Stimulated activated naive CD8-positive, alpha-beta T cell treated with anti-CD3 and anti-CD28 coated beads, Interleukin-15, Interleukin-2, amounts not matched to agents 100 ng/mL and 50 ng/mL, for 24 hours (primary cell): ENCODE results near the gene DAZAP1.
"Not testable (repeated sequence)": the region's sequence is repeated elsewhere in the genome, so short reads cannot be mapped to it uniquely, and the experiment has no call there.

Source experiments
- H3K27ac Mint-ChIP-seq: one replicate; pipeline ENCODE4 v1.8.0; 2021; ENCODE audit warnings: mild to moderate bottlenecking, mixed read lengths
- H3K27me3 Mint-ChIP-seq: one replicate; pipeline ENCODE4 v1.8.0; 2021; ENCODE audit warnings: mixed read lengths
- H3K36me3 Mint-ChIP-seq: one replicate; pipeline ENCODE4 v1.8.0; 2021; ENCODE audit warnings: low read depth, mixed read lengths
- H3K4me1 Mint-ChIP-seq: one replicate; pipeline ENCODE4 v1.8.0; 2021; ENCODE audit warnings: low read depth, mixed read lengths
- H3K4me3 Mint-ChIP-seq: one replicate; pipeline ENCODE4 v1.8.0; 2021; ENCODE audit warnings: mild to moderate bottlenecking, mixed read lengths
- H3K9me3 Mint-ChIP-seq: one replicate; pipeline ENCODE4 v1.8.0; 2021; ENCODE audit warnings: mixed read lengths

DAZAP1 gene

DNA sequence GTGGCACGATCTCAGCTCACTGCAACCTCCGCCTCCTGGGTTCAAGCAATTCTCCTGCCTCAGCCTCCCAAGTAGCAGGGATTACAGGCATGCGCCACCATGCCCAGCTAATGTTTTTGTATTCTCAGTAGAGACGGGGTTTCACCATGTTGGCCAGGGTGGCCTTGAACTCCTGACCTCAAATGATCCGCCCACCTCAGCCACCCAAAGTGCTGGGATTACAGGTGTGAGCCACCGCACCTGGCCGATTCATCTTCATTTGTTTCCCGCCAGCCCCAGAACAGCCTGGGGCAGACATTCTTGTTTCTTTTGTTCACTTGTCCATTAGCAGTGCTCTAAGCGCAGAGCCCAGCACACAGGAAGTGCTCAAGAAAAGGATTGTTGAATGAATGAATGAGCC is 69.7 kb downstream of the DAZAP1 start:
- not testable (repeated sequence) for H3K9me3 Mint-ChIP-seq, H3K27ac Mint-ChIP-seq, H3K36me3 Mint-ChIP-seq, H3K27me3 Mint-ChIP-seq
- Mint-ChIP-seq H3K4me1 (peaks cover 26% of the 10 kb centered on the region), H3K4me3 (peak overlapping the region; percentile 92)

DNA sequence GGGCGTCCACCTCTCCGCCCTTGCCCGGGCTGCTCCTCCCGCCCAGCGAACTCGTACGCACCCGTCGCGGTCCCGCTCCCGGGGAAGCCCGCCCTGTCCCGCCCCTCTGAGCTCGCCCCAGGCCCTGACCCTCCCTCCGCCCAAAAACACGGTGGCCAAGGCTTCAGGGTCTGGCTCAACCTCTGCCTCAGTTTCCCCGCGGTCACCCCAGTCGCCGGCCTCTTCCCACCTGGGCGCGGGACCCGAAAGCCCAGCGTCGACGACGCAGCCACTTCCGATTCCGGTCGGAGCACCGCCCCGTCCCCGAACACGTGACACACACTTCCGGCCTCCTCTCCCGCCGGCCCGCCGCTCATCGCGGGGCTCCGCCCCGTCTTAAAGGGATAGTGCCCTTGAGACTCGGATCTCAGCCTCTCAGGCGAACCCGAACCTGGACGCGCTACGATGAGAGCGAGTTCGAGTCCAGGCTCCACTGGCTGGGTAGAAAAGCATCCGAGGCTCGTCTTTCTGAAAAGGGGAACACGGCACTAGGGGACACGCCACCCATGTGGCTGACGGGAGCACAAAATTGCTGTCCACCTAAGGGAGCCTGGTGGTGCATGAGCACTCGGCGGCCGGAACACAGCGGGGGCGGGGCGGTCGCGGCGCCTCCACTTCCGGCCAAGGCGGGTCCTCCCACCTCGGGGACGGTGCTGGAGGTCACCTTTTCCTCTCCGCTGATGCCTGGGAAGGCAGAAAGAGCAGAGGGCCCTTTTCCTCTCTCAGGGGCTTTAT is 71.7 kb downstream of the DAZAP1 start, which contains the start of gene C19orf25:
TSS of gene C19orf25 (minus strand) at position 282 of the 774 bp plus-strand sequence. CDS start 312 bp downstream, outside the sequence.
- Mint-ChIP-seq H3K36me3 (peaks cover 6% of the 10 kb centered on the region), H3K27me3 (no peaks in the 10 kb centered on the region), H3K9me3 (no peaks in the 10 kb centered on the region), H3K4me3 (peak within 1 kb of the TSS; percentile 92), H3K4me1 (peaks cover 20% of the 10 kb centered on the region), H3K27ac (peak within 1 kb of the TSS; percentile 97)

DNA sequence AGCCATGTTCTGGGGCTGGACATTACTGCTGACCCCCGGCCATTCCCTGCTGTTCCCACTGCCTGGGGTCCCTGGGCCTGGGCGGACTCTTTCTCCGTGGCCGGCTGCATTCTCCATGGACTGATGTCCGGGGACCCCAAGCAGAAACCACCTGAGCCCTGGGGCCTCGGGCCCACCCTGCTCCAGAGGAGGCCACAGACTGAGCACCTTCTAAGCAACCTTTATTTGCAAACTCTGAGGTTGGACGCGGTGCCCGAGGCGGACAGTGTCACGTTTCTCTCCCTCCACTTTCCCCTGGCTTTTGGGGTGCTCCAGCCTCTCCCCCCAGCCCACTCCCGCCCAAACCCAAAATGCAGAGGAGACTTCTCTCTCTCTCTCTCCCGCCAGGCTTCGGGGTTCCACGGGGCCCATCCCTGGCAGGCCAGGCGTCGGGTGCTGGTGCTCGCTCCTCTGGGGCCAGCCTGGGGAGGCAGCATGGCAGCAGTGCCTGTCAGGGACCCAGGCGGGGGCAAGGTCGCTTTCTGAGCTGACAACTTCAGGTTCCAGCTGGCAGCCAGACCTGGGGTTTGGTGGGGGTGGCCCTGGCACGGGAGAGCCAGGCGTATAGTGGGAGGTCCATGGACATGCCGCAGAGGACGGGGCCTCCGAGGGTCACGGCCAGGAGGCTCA is 74.0 kb downstream of the DAZAP1 start:
- Mint-ChIP-seq H3K4me1 (peaks cover 20% of the 10 kb centered on the region), H3K36me3 (peaks cover 6% of the 10 kb centered on the region), H3K27me3 (no peaks in the 10 kb centered on the region), H3K9me3 (no peaks in the 10 kb centered on the region), H3K27ac (no peak overlapping the region), H3K4me3 (no peak overlapping the region)

DNA sequence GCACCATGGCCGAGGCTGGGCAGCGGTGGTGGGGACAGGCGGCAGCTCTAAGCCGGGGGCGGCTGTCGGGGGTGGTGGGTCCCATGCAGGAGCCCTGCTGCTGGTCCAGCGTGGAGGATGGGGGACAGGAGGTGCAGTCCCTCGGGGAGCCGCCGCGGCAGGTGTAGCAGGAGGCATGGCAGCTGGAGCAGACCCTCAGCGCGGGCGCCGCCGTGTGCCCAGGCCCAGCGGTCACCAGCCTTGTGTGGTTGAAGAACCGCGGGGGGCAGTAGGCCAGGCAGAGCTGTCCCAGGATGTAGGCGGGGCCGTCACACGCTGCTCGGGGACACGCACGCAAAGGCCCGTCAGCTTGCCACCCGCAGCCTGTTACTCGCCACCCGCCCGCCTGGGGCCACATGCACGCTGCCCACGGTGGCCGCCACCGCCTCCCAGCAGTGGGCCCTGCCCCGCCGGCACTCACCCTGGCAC is 74.5 kb downstream of the DAZAP1 start:
- Mint-ChIP-seq H3K36me3 (peaks cover 6% of the 10 kb centered on the region), H3K9me3 (no peaks in the 10 kb centered on the region), H3K4me3 (no peak overlapping the region), H3K27ac (no peak overlapping the region), H3K4me1 (peaks cover 19% of the 10 kb centered on the region), H3K27me3 (no peaks in the 10 kb centered on the region)

DNA sequence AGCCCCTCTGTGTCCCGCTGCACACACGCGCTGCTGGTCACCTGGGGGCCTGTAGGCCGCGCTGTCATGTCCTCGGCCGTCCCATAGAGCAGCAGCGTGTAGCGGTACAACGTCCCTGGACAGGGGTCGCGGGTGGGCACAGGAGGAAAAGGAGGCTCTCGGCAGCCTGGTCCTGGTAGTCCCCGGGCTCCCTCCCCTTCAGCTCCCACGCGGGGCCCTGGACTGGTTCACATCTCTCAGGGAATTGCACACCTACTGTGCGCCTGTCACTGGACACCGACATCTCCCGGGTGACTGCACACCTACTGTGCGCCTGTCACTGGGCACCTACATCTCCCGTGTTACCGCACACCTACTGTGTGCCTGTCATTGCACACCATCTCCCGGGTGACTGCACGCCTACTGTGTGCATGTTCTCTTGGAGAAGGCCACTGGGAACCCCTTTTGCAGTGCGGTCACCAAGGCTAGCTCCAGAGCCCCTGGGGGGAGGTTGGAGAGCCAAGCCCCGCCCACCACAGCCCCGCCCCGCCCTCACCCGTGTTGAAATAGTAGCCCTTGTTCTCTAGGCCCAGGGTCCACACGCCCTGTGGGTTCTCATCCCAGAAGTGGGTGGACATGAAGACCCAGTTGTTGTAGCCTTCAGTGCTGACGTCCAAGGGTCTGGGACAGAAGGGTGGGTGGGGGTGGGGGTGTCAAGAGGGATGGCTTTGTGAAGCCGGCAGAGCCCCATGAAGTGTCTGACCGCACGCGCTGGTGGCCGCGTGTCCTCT is 75.2 kb downstream of the DAZAP1 start:
- Mint-ChIP-seq H3K4me1 (peaks cover 13% of the 10 kb centered on the region), H3K4me3 (no peak overlapping the region), H3K27me3 (no peaks in the 10 kb centered on the region), H3K36me3 (peaks cover under 1% of the 10 kb centered on the region), H3K27ac (no peak overlapping the region), H3K9me3 (no peaks in the 10 kb centered on the region)

DNA sequence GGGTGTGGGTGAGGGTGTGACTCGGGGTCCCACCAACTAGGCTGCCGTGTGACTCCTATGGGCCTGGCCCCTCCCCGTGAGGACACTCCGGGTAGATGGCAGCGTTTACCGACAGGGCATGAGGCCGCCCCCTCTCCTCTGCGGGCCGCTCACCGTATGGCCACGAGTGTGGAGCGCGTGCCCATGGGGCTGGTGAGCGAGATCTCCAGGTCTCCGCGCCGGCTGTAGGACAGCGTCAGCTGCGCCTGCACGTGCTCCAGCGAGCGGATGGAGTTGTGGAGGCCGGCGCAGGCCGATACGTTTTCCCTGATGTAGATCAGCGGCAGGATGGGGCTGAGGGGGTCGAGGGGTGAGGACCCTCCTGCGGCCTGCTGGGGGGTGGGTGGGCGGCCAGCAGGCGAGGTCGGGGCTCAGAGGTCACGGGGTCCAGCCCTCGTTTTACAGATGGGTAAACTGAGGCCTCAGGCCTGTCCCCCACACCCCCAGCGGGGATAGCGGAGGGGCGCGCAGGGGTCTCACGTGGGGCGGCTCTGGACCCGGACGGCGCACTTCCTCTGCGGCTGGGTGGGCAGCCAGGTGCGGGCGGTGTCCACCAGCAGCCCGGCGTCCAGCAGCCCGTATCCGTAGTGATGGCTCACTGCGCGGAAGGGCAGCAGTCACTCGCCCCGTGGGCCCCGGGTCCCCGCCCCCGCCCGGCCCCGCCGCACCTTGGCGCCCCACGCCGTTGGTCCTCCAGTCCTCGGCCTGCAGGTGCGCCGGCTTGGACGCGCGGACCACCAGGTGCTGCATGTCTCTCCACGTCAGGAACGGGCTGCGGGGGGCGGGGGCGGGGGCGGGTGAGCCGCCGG is 76.0 kb downstream of the DAZAP1 start:
- no peak overlapping the region for H3K27ac Mint-ChIP-seq
- no peaks in the 10 kb centered on the region for H3K9me3 Mint-ChIP-seq
- H3K27me3 Mint-ChIP-seq, result no peaks in the 10 kb centered on the region
- H3K36me3 Mint-ChIP-seq, result no peaks in the 10 kb centered on the region
- H3K4me3 Mint-ChIP-seq, result no peak overlapping the region
- peaks cover 9% of the 10 kb centered on the region for H3K4me1 Mint-ChIP-seq

DNA sequence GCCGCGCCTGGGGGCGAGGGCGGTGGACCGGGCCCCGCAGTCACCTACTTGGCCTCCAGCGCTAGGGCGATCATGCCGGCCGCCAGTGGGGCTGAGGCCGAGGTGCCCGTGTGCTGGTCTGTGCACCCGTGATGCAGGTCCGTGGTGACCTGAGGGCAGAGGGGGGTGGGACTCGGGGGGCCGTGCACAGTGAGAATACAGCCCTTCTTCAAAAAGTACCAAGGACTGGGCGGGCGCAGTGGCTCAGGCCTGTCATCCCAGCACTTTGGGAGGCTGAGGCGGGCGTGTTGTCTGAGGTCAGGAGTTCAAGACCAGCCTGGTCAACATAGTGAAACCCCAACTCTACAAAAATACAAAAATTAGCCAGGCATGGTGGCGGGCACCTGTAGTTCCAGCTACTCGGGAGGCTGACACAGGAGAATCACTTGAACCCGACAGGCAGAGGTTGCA is 76.6 kb downstream of the DAZAP1 start:
- Mint-ChIP-seq H3K27me3 (no peaks in the 10 kb centered on the region), H3K4me1 (peaks cover 7% of the 10 kb centered on the region), H3K4me3 (no peak overlapping the region), H3K9me3 (no peaks in the 10 kb centered on the region), H3K27ac (no peak overlapping the region), H3K36me3 (no peaks in the 10 kb centered on the region)
